HG03442 (cell line): ENCODE results near the gene C5orf22.
A peak's percentile ranks its signal among the peaks of the same experiment; 100 is the strongest.
"Not testable (repeated sequence)": the region's sequence is repeated elsewhere in the genome, so short reads cannot be mapped to it uniquely, and the experiment has no call there.

ENCODE experiments used
- ATAC-seq: cut with Tn5 transposase; IDR thresholded peaks from one replicate; pipeline ENCODE4 v1.9.1; 2021; ENCODE audit warnings: mild to moderate bottlenecking, moderate library complexity; ENCODE audit not compliant: unreplicated experiment

The C5orf22 gene

GRCh38 chr5:31551878-31552277, 19.8 kb downstream of the C5orf22 start:
- ATAC-seq: no peak

GRCh38 chr5:31553863-31554262, 21.8 kb downstream of the C5orf22 start:
- no peak for ATAC-seq

- ATAC-seq: no peak
These were observed 22.5 kb downstream of the C5orf22 start for GRCh38 chr5:31554552-31554951.

- no peak for ATAC-seq
These were observed 24.4 kb downstream of the C5orf22 start for GRCh38 chr5:31556461-31556860.

GRCh38 chr5:31559942-31560341, 27.8 kb downstream of the C5orf22 start:
- ATAC-seq: no peak

- no peak for ATAC-seq
These were observed 29.8 kb downstream of the C5orf22 start for GRCh38 chr5:31561946-31562345.

- ATAC-seq: no peak
These were observed 31.1 kb downstream of the C5orf22 start for GRCh38 chr5:31563216-31563615.

GRCh38 chr5:31566362-31566761, 34.3 kb downstream of the C5orf22 start:
- not testable (repeated sequence) for ATAC-seq

GRCh38 chr5:31568302-31568835, 36.3 kb downstream of the C5orf22 start:
- no peak for ATAC-seq

- ATAC-seq: no peak
These were observed 37.0 kb downstream of the C5orf22 start for GRCh38 chr5:31569068-31569467.

GRCh38 chr5:31573494-31574142, 41.5 kb downstream of the C5orf22 start:
- ATAC-seq: peak; percentile 91

GRCh38 chr5:31574772-31575171, 42.7 kb downstream of the C5orf22 start:
- no peak for ATAC-seq

GRCh38 chr5:31577438-31577837, 45.3 kb downstream of the C5orf22 start:
- ATAC-seq: no peak

- ATAC-seq: no peak
These were observed 47.5 kb downstream of the C5orf22 start for GRCh38 chr5:31579558-31579957.

GRCh38 chr5:31581498-31582099, 49.5 kb downstream of the C5orf22 start:
- ATAC-seq: no peak

- ATAC-seq: no peak
These were observed 51.0 kb downstream of the C5orf22 start for GRCh38 chr5:31583129-31583528.

- ATAC-seq: no peak
These were observed 53.2 kb downstream of the C5orf22 start for GRCh38 chr5:31585166-31585894.

GRCh38 chr5:31585895-31586270, 53.8 kb downstream of the C5orf22 start:
- no peak for ATAC-seq

- no peak for ATAC-seq
These were observed 55.4 kb downstream of the C5orf22 start for GRCh38 chr5:31587546-31587945.

- no peak for ATAC-seq
These were observed 61.6 kb downstream of the C5orf22 start for GRCh38 chr5:31593665-31594064.

GRCh38 chr5:31596354-31596753, 64.3 kb downstream of the C5orf22 start:
- ATAC-seq: no peak
